Measurements from ENCODE around the gene DSP. TPM values are rescaled to one million over a fixed set of nuclear protein-coding genes. Genes with fewer than 3 reads are reported as not detected.

DSP gene
- polyA plus RNA-seq, 1 donor from 2014 or later, result 0.05 TPM

- H3K4me2 ChIP-seq (ENCODE audit: low read length), result peak overlapping the region; percentile 60
- no peak overlapping the region for H3K9ac ChIP-seq (ENCODE audit: low read length)
- H3F3A ChIP-seq (ENCODE audit: insufficient read depth, low read length, poor library complexity, severe bottlenecking), result no peaks in the 10 kb centered on the region
- no peaks in the 10 kb centered on the region for H4K20me1 ChIP-seq (ENCODE audit: insufficient read depth)
- no peaks in the 10 kb centered on the region for H3K9me2 ChIP-seq (ENCODE audit: insufficient read depth, low read length)
- H3K4me3 ChIP-seq (ENCODE audit: low read length), result peak overlapping the region; percentile 89
- peaks cover 21% of the 10 kb centered on the region for H3K79me2 ChIP-seq (replicated peaks; ENCODE audit: insufficient read depth, low read length)
- no peak overlapping the region for H3K27ac ChIP-seq (ENCODE audit: low read length)
- H3K36me3 ChIP-seq (ENCODE audit: insufficient read depth, low read length), result peaks cover 5% of the 10 kb centered on the region
- no peak overlapping the region for H2AFZ ChIP-seq (ENCODE audit: low read depth, low read length)
- H3K9me3 ChIP-seq (ENCODE audit: low read length), result no peaks in the 10 kb centered on the region
- TF ChIP-seq TAF1 (IDR thresholded peaks at IDR 0.05; ENCODE audit: low read depth), result no peak
- TF ChIP-seq MXI1 (conservative IDR thresholded peaks at IDR 0.05; ENCODE audit: poor library complexity, severe bottlenecking), result no peak
- TF ChIP-seq CTCF (IDR thresholded peaks at IDR 0.05; ENCODE audit: poor library complexity, severe bottlenecking), result no peak
- no peak for TF ChIP-seq POLR2AphosphoS5 (IDR thresholded peaks at IDR 0.05)
- no peak for TF ChIP-seq RAD21 (conservative IDR thresholded peaks at IDR 0.05)
- TF ChIP-seq, protein P1, sequence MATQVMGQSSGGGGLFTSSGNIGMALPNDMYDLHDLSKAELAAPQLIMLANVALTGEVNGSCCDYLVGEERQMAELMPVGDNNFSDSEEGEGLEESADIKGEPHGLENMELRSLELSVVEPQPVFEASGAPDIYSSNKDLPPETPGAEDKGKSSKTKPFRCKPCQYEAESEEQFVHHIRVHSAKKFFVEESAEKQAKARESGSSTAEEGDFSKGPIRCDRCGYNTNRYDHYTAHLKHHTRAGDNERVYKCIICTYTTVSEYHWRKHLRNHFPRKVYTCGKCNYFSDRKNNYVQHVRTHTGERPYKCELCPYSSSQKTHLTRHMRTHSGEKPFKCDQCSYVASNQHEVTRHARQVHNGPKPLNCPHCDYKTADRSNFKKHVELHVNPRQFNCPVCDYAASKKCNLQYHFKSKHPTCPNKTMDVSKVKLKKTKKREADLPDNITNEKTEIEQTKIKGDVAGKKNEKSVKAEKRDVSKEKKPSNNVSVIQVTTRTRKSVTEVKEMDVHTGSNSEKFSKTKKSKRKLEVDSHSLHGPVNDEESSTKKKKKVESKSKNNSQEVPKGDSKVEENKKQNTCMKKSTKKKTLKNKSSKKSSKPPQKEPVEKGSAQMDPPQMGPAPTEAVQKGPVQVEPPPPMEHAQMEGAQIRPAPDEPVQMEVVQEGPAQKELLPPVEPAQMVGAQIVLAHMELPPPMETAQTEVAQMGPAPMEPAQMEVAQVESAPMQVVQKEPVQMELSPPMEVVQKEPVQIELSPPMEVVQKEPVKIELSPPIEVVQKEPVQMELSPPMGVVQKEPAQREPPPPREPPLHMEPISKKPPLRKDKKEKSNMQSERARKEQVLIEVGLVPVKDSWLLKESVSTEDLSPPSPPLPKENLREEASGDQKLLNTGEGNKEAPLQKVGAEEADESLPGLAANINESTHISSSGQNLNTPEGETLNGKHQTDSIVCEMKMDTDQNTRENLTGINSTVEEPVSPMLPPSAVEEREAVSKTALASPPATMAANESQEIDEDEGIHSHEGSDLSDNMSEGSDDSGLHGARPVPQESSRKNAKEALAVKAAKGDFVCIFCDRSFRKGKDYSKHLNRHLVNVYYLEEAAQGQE (IDR thresholded peaks at IDR 0.05; ENCODE audit: borderline replicate concordance), result no peak
- no peak for TF ChIP-seq SMC3 (conservative IDR thresholded peaks at IDR 0.05; ENCODE audit: poor library complexity)
- TF ChIP-seq EZH2 (IDR thresholded peaks at IDR 0.05; ENCODE audit: borderline replicate concordance, insufficient read depth, low read length, poor library complexity, severe bottlenecking), result no peak
- no peak for TF ChIP-seq EP300 (conservative IDR thresholded peaks at IDR 0.05; ENCODE audit: poor library complexity, severe bottlenecking)
- no peaks in the 10 kb centered on the region for H3K27me3 ChIP-seq (ENCODE audit: insufficient read depth, low read depth, low read length)
These were observed 50.3 kb downstream of the DSP start for GRCh38 chr6:7591770-7592169.

DNA sequence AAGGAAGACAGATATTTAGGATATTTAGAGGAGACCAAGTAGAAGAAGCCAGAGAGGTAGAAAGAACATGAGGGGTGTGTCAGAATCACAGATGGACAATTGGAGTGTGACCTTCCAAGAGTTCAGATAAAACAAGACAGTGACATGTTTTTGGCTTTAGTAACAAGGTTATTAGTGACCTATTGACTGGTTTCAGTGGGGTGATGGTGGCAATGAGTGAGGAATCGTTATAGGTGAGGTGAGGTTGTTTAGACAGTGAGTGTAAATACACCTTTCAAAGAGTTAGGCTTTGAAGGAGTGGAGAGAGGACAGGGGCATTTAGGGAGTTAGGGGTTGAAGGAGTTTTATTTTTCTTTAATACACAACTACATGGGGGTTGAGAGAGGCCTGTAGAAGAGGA, 51.8 kb downstream of the DSP start:
- no peaks in the 10 kb centered on the region for H3K27me3 ChIP-seq (ENCODE audit: insufficient read depth, low read depth, low read length)
- H3K36me3 ChIP-seq (ENCODE audit: insufficient read depth, low read length), result peaks cover 5% of the 10 kb centered on the region
- H3K9me3 ChIP-seq (ENCODE audit: low read length), result no peaks in the 10 kb centered on the region
- H3K4me2 ChIP-seq (ENCODE audit: low read length), result no peak overlapping the region
- H3F3A ChIP-seq (ENCODE audit: insufficient read depth, low read length, poor library complexity, severe bottlenecking), result no peaks in the 10 kb centered on the region
- TF ChIP-seq EZH2 (IDR thresholded peaks at IDR 0.05; ENCODE audit: borderline replicate concordance, insufficient read depth, low read length, poor library complexity, severe bottlenecking), result no peak
- TF ChIP-seq CTCF (IDR thresholded peaks at IDR 0.05; ENCODE audit: poor library complexity, severe bottlenecking), result no peak
- no peak for TF ChIP-seq POLR2AphosphoS5 (IDR thresholded peaks at IDR 0.05)
- TF ChIP-seq RAD21 (conservative IDR thresholded peaks at IDR 0.05), result no peak
- TF ChIP-seq SMC3 (conservative IDR thresholded peaks at IDR 0.05; ENCODE audit: poor library complexity), result no peak
- TF ChIP-seq MXI1 (conservative IDR thresholded peaks at IDR 0.05; ENCODE audit: poor library complexity, severe bottlenecking), result no peak
- TF ChIP-seq, protein P1 (IDR thresholded peaks at IDR 0.05; ENCODE audit: borderline replicate concordance), result no peak
- no peak overlapping the region for H3K27ac ChIP-seq (ENCODE audit: low read length)
- H4K20me1 ChIP-seq (ENCODE audit: insufficient read depth), result no peaks in the 10 kb centered on the region
- no peaks in the 10 kb centered on the region for H3K9me2 ChIP-seq (ENCODE audit: insufficient read depth, low read length)
- H3K9ac ChIP-seq (ENCODE audit: low read length), result no peak overlapping the region
- peaks cover 21% of the 10 kb centered on the region for H3K79me2 ChIP-seq (replicated peaks; ENCODE audit: insufficient read depth, low read length)
- no peak overlapping the region for H3K4me3 ChIP-seq (ENCODE audit: low read length)
- no peak overlapping the region for H2AFZ ChIP-seq (ENCODE audit: low read depth, low read length)

Measured in neural cell (in vitro differentiated cells).